K562 (cell line): Measurements from ENCODE around the gene MTHFS. TPM values are rescaled to one million over a fixed set of nuclear protein-coding genes. Genes with fewer than 3 reads are reported as not detected.

Experiments used
- ARID2 ChIP-seq: fragments of 450-650 bp; IDR thresholded peaks from 2 replicates; pipeline ENCODE4 v1.6.1; 2017; ENCODE audit warnings: antibody characterized with exemption, mild to moderate bottlenecking
- BCLAF1 ChIP-seq, 2 experiments: fragments of 450-650 bp in 1 of 2; IDR thresholded peaks; 2 replicates each; pipeline ENCODE4 v1.6.1; 2011 to 2017; ENCODE audit warnings: low read depth in 2 of 2, antibody characterized with exemption in 1 of 2, borderline replicate concordance in 1 of 2, low read length in 1 of 2, mild to moderate bottlenecking in 1 of 2, mixed read lengths in 1 of 2; ENCODE audit not compliant: control insufficient read depth in 1 of 2
- DMBX1 ChIP-seq: fragments of 250-450 bp; sonication (Bioruptor Pico); IDR thresholded peaks from 2 replicates; pipeline ENCODE4 v1.8.0; 2022; ENCODE audit warnings: inconsistent platforms, mild to moderate bottlenecking, moderate library complexity, borderline replicate concordance
- E2F3 ChIP-seq: fragments of 250-450 bp; sonication (Bioruptor Pico); IDR thresholded peaks from 2 replicates; pipeline ENCODE4 v1.4.0; 2020; ENCODE audit warnings: mild to moderate bottlenecking
- FUS ChIP-seq: fragments of 200-400 bp; formaldehyde crosslinking; optimal IDR thresholded peaks from 2 replicates; pipeline ENCODE3; 2017; ENCODE audit warnings: low read depth, low read length
- GTF2E2 ChIP-seq: fragments of 200-800 bp; sonication (Bioruptor generic); IDR thresholded peaks from 2 replicates; pipeline ENCODE4 v1.6.1; 2016; ENCODE audit warnings: missing genetic modification characterization, missing compliant biosample characterization
- GTF2F1 ChIP-seq: IDR thresholded peaks from 2 replicates; pipeline ENCODE4 v1.6.1; 2011; ENCODE audit warnings: low read depth, low read length, improper control_type of control experiment
- IFI16 ChIP-seq: fragments of 250-450 bp; sonication (Bioruptor Pico); IDR thresholded peaks from 2 replicates; pipeline ENCODE4 v2.1.2; 2022; ENCODE audit warnings: mild to moderate bottlenecking, inconsistent platforms
- KAT8 ChIP-seq: fragments of 450-650 bp; IDR thresholded peaks from 2 replicates; pipeline ENCODE4 v1.6.1; 2016; ENCODE audit warnings: low read depth, mild to moderate bottlenecking
- NFYB ChIP-seq: IDR thresholded peaks from 2 replicates; pipeline ENCODE4 v1.6.1; 2011; ENCODE audit warnings: mild to moderate bottlenecking, moderate library complexity; ENCODE audit not compliant: insufficient read length; ENCODE audit errors: extremely low read depth
- POLR2A ChIP-seq: fragments of 450-650 bp; conservative IDR thresholded peaks from 2 replicates; pipeline ENCODE4 v1.6.1; 2016
- RBM22 ChIP-seq: fragments of 200-400 bp; formaldehyde crosslinking; IDR thresholded peaks from 2 replicates; pipeline ENCODE4 v1.6.1; 2018; ENCODE audit warnings: low read length, low read depth; ENCODE audit not compliant: poor library complexity, severe bottlenecking
- SIN3A ChIP-seq, 2 experiments: fragments of 150-350 bp in 1 of 2; IDR thresholded peaks; 2 replicates each; pipeline ENCODE4 v1.6.1; 2011 to 2016; ENCODE audit warnings: borderline replicate concordance in 2 of 2, low read depth in 2 of 2, low read length in 2 of 2, mild to moderate bottlenecking in 2 of 2, moderate library complexity in 2 of 2; ENCODE audit not compliant: control insufficient read depth in 1 of 2
- SNIP1 ChIP-seq: fragments of 450-650 bp; IDR thresholded peaks from 2 replicates; pipeline ENCODE4 v1.7.1; 2017; ENCODE audit warnings: low read depth, mild to moderate bottlenecking
- TAF1 ChIP-seq: IDR thresholded peaks from 2 replicates; pipeline ENCODE4 v1.6.1; 2011; ENCODE audit warnings: mild to moderate bottlenecking, low read length, moderate library complexity; ENCODE audit not compliant: insufficient read depth, control insufficient read depth, severe bottlenecking; ENCODE audit errors: extremely low read depth
- TCFL5 ChIP-seq: fragments of 250-450 bp; sonication (Bioruptor Pico); conservative IDR thresholded peaks from 2 replicates; pipeline ENCODE4 v1.6.1; 2021; ENCODE audit warnings: mild to moderate bottlenecking, moderate library complexity, matching md5 sums
- TSC22D4 ChIP-seq: fragments of 450-650 bp; IDR thresholded peaks from 2 replicates; pipeline ENCODE4 v1.6.1; 2016; ENCODE audit warnings: missing genetic modification characterization, missing biosample characterization, control low read depth
- ZBTB9 ChIP-seq: fragments of 450-650 bp; formaldehyde crosslinking; IDR thresholded peaks from 2 replicates; pipeline ENCODE4 v1.4.0; 2020; ENCODE audit warnings: mild to moderate bottlenecking, moderate library complexity
- ZNF134 ChIP-seq: fragments of 250-450 bp; sonication (Bioruptor Pico); conservative IDR thresholded peaks from 2 replicates; pipeline ENCODE4 v1.4.0; 2020
- ZNF140 ChIP-seq: fragments of 250-450 bp; sonication (Bioruptor Pico); IDR thresholded peaks from 2 replicates; pipeline ENCODE4 v1.8.0; 2021; ENCODE audit warnings: moderate library complexity, mild to moderate bottlenecking, inconsistent platforms
- ZNF143 ChIP-seq: sonication (generic); formaldehyde crosslinking; IDR thresholded peaks from 2 replicates; pipeline ENCODE4 v1.9.0; 2022; ENCODE audit warnings: mild to moderate bottlenecking, missing genetic modification reagents
- ZNF184 ChIP-seq: sonication (generic); formaldehyde crosslinking; IDR thresholded peaks from 2 replicates; pipeline ENCODE4 v1.5.0; 2020; ENCODE audit warnings: missing genetic modification reagents
- ZNF436 ChIP-seq: fragments of 250-450, 450-650 bp; sonication (Bioruptor Pico); formaldehyde crosslinking; IDR thresholded peaks from 2 replicates; pipeline ENCODE4 v1.7.0; 2020; ENCODE audit warnings: mild to moderate bottlenecking
- ZNF644 ChIP-seq: fragments of 200-800 bp; sonication (Bioruptor generic); IDR thresholded peaks from 2 replicates; pipeline ENCODE4 v1.6.1; 2016; ENCODE audit warnings: low read depth, missing genetic modification characterization, missing compliant biosample characterization
- ZNF764 ChIP-seq: fragments of 250-450 bp; sonication (Bioruptor Pico); IDR thresholded peaks from 2 replicates; pipeline ENCODE4 v1.4.0; 2020; ENCODE audit warnings: low read depth, mild to moderate bottlenecking, moderate library complexity
- polyA plus RNA-seq, 8 experiments: library from polyadenylated mRNA; depleted of rRNA in 4 of 8; stranded (reverse) in 5 of 8; unstranded in 3 of 8; fragments of >200 nt; fragmentation: Nextera tagmentation in 2 of 8; fragmentation: Illumina TruSeq in 1 of 8; extraction: Ambion mirVana in 2 of 8; extraction: Trizol in 1 of 8; gene quantifications; 2 replicates each; pipeline versions ENCODE4 v1.2.1 to v1.2.3, GENCODE V29; 2011 to 2014; ENCODE audit warnings: inconsistent platforms in 1 of 8, missing spikeins in 1 of 8
- total RNA-seq, 7 experiments: library from RNA; depleted of rRNA in 6 of 7; stranded (reverse); fragments of >200 nt in 6 of 7; fragmentation: Illumina TruSeq in 2 of 7; extraction: Trizol in 2 of 7; gene quantifications; 2 replicates each; pipeline versions ENCODE4 v1.2.1 to v1.2.3, GENCODE V29; 2011 to 2021; ENCODE audit warnings: low replicate concordance in 1 of 7

MTHFS gene
- total and polyA plus RNA-seq, 9 of the 15 experiments (the other 6 are each of a cell fraction or from before 2014, with no cell fraction given), result 17.8 to 79.3 (median 41.7) TPM

- TF ChIP-seq ZNF184 (CRISPR knock-in tag), result no peak
- TF ChIP-seq ZNF764 (CRISPR knock-in tag), result no peak
- TF ChIP-seq DMBX1 (CRISPR knock-in tag), result peak; percentile 80; the same call in 1 of the 2 replicates
- TF ChIP-seq E2F3 (CRISPR knock-in tag), result 0 out of 2 replicates have a peak, but pooled peaks have one; percentile 80
- TF ChIP-seq SIN3A (IDR thresholded peaks at IDR 0.05; ENCODE audit: borderline replicate concordance in 2 of 2, control insufficient read depth in 1 of 2, low read depth in 2 of 2, low read length in 2 of 2), result 0 out of 4 replicates have a peak, but pooled peaks of 1 of the 2 experiments have one; percentile 67
- no peak for TF ChIP-seq SNIP1
- peak; percentile 76; the same call in 1 of the 2 replicates for TF ChIP-seq ZBTB9 (CRISPR knock-in tag)
- TF ChIP-seq POLR2A, result peak; percentile 97
- peak; percentile 89 for TF ChIP-seq TAF1
- TF ChIP-seq NFYB, result no peak
- peak; percentile 1 for TF ChIP-seq GTF2F1
- TF ChIP-seq GTF2E2 (tag), result no peak
- no peak for TF ChIP-seq ARID2
- TF ChIP-seq KAT8, result no peak
- no peak for TF ChIP-seq TSC22D4
- no peak for TF ChIP-seq ZNF140 (CRISPR knock-in tag)
- TF ChIP-seq ZNF143 (CRISPR knock-in tag), result no peak
- no peak for TF ChIP-seq TCFL5 (CRISPR knock-in tag)
- peak; percentile 63; the same call in 1 of the 2 replicates for TF ChIP-seq ZNF644 (tag)
- TF ChIP-seq IFI16 (CRISPR knock-in tag), result no peak
- no peak for TF ChIP-seq FUS
- TF ChIP-seq ZNF134 (CRISPR knock-in tag), result no peak
- TF ChIP-seq ZNF436 (CRISPR knock-in tag), result no peak
- no peak for TF ChIP-seq RBM22
- no peak for TF ChIP-seq BCLAF1 (IDR thresholded peaks at IDR 0.05; ENCODE audit: borderline replicate concordance in 1 of 2, control insufficient read depth in 1 of 2, low read depth in 2 of 2, low read length in 1 of 2)
These were observed at the start of gene MTHFS (continued) for GRCh38 chr15:79896634-79897379.
